Measurements from ENCODE around the gene KCTD6.

- no peak for TF ChIP-seq POLR2A (IDR thresholded peaks at IDR 0.05; ENCODE audit: low read depth)
- TF ChIP-seq CTCF (IDR thresholded peaks at IDR 0.05) = no peak
Observed at GRCh38 chr3:58469096-58469495, 22.8 kb upstream of the KCTD6 start.

Data from esophagus muscularis mucosa (tissue), 3 donors.